Measurements from ENCODE around the gene EPHA3.
"Not testable (repeated sequence)": the region's sequence is repeated elsewhere in the genome, so short reads cannot be mapped to it uniquely, and the experiment has no call there.

EPHA3 gene

GRCh38 chr3:89289574-89290190 lies 182.3 kb downstream of the EPHA3 start:
- DNase-seq, result no peak

- DNase-seq, result no peak
Measured at GRCh38 chr3:89297199-89297598, 189.8 kb downstream of the EPHA3 start.

GRCh38 chr3:89300526-89300925 lies 193.1 kb downstream of the EPHA3 start:
- no peak for DNase-seq

GRCh38 chr3:89300981-89301380 lies 193.6 kb downstream of the EPHA3 start:
- no peak for DNase-seq

- no peak for DNase-seq
Measured at GRCh38 chr3:89303701-89304100, 196.3 kb downstream of the EPHA3 start.

- DNase-seq, result no peak
Measured at GRCh38 chr3:89306540-89306939, 199.1 kb downstream of the EPHA3 start.

GRCh38 chr3:89311581-89311980 lies 204.2 kb downstream of the EPHA3 start:
- DNase-seq, result no peak

- DNase-seq, result no peak
Measured at GRCh38 chr3:89312141-89312540, 204.7 kb downstream of the EPHA3 start.

- DNase-seq, result no peak
Measured at GRCh38 chr3:89314454-89315098, 207.2 kb downstream of the EPHA3 start.

- no peak for DNase-seq
Measured at GRCh38 chr3:89315750-89316470, 208.5 kb downstream of the EPHA3 start.

GRCh38 chr3:89320186-89320585 lies 212.8 kb downstream of the EPHA3 start:
- DNase-seq, result no peak

GRCh38 chr3:89326997-89327396 lies 219.6 kb downstream of the EPHA3 start:
- DNase-seq, result no peak

- no peak for DNase-seq
Measured at GRCh38 chr3:89332386-89332785, 225.0 kb downstream of the EPHA3 start.

- DNase-seq, result no peak
Measured at GRCh38 chr3:89332793-89333192, 225.4 kb downstream of the EPHA3 start.

- DNase-seq, result no peak
Measured at GRCh38 chr3:89335693-89336092, 228.3 kb downstream of the EPHA3 start.

- DNase-seq, result no peak
Measured at GRCh38 chr3:89340408-89340807, 233.0 kb downstream of the EPHA3 start.

GRCh38 chr3:89344076-89344475 lies 236.7 kb downstream of the EPHA3 start:
- no peak for DNase-seq

GRCh38 chr3:89350935-89351334 lies 243.5 kb downstream of the EPHA3 start:
- DNase-seq, result not testable (repeated sequence)

GRCh38 chr3:89353465-89353864 lies 246.0 kb downstream of the EPHA3 start:
- DNase-seq, result no peak

GRCh38 chr3:89358281-89358680 lies 250.9 kb downstream of the EPHA3 start:
- DNase-seq, result no peak

- no peak for DNase-seq
Measured at GRCh38 chr3:89360156-89360555, 252.7 kb downstream of the EPHA3 start.

GRCh38 chr3:89362496-89362895 lies 255.1 kb downstream of the EPHA3 start:
- no peak for DNase-seq

- DNase-seq, result no peak
Measured at GRCh38 chr3:89363171-89363570, 255.8 kb downstream of the EPHA3 start.

- no peak for DNase-seq
Measured at GRCh38 chr3:89364314-89364713, 256.9 kb downstream of the EPHA3 start.
